ENCODE results near the gene ADAMTS12. TPM values are rescaled to one million over a fixed set of nuclear protein-coding genes. Genes with fewer than 3 reads are reported as not detected.

ADAMTS12 gene
- total and polyA plus RNA-seq, 2 of the 8 experiments (the other 6 are each of a cell fraction or from before 2014, with no cell fraction given): 6.4 to 12.8 TPM

DNA sequence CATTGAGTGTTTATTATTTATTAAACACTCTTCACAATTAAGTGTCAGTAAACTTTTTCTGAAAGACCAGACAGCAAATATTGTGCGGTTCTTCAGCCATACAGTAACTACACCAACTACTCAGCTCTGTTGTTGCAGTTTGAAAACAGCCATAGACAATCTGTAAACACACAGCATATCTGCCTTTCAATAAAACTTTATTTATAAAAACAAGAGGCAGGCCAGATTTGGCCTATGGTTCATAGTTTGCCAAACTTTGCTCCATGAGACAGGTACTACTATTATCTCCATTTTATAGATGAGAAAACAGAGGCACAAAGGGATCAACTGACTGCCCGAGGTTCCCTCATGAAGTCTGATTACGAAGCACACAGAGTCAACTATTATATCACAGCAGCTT, 11.5 kb downstream of the ADAMTS12 start:
- Histone ChIP-seq H3K4me1 (replicated peaks in 1 of 4; ENCODE audit: control insufficient read depth in 3 of 4, insufficient read depth in 4 of 4, low read length in 3 of 4) (peaks cover 0 to 4% (median 1%) of the 10 kb centered on the region in 4 experiments; a peak in 3 of 7 replicates), H3K56ac (replicated peaks; ENCODE audit: insufficient read length, low read depth, low read length) (no peak overlapping the region), H3K4me3 (ENCODE audit: extremely low read depth in 1 of 4, insufficient read depth in 2 of 4, low read depth in 3 of 4, low read length in 4 of 4) (no peak overlapping the region), H4K20me1 (replicated peaks in 1 of 2; ENCODE audit: control insufficient read depth in 1 of 2, insufficient read depth in 2 of 2, low read length in 2 of 2) (no peaks in the 10 kb centered on the region), H2BK20ac (ENCODE audit: low read length) (no peak overlapping the region), H3K9ac (replicated peaks in 1 of 4; ENCODE audit: extremely low read depth in 1 of 4, low read depth in 3 of 4, low read length in 3 of 4) (no peak overlapping the region), H3K23ac (ENCODE audit: insufficient read length) (no peak overlapping the region), H3K36me3 (ENCODE audit: control insufficient read depth in 2 of 4, insufficient read depth in 4 of 4, low read length in 3 of 4) (no peaks in the 10 kb centered on the region; a peak in 1 of 8 replicates), H3K79me2 (ENCODE audit: control insufficient read depth in 1 of 2, insufficient read depth in 2 of 2, low read length in 2 of 2) (peaks cover 0 to 7% of the 10 kb centered on the region in 2 experiments; a peak in 3 of 4 replicates), H3K14ac (ENCODE audit: insufficient read length) (no peak overlapping the region), H4K91ac (replicated peaks; ENCODE audit: insufficient read length, low read length) (no peak overlapping the region), H3K23me2 (ENCODE audit: low read depth, low read length) (no peaks in the 10 kb centered on the region), H2BK15ac (ENCODE audit: low read length) (no peak overlapping the region), H2BK12ac (ENCODE audit: low read depth, low read length) (no peak overlapping the region), H2AFZ (ENCODE audit: low read length) (no peak overlapping the region), H2AK5ac (ENCODE audit: low read depth, low read length) (no peak overlapping the region), H4K5ac (ENCODE audit: insufficient read length, low read depth, low read length) (no peak overlapping the region), H3K27ac (ENCODE audit: low read depth, low read length) (no peak overlapping the region), H3K79me1 (ENCODE audit: low read depth, low read length) (peaks cover 4% of the 10 kb centered on the region), H2BK120ac (replicated peaks; ENCODE audit: low read depth, low read length) (no peak overlapping the region), H4K8ac (ENCODE audit: extremely low read depth, insufficient read depth, low read length) (no peak overlapping the region), H3K9me3 (ENCODE audit: insufficient read depth in 2 of 2, low read depth in 1 of 2, low read length in 1 of 2) (0 out of 4 replicates have a peak, but pooled peaks cover 0 to 2% of the 10 kb centered on the region in 2 experiments), H3K18ac (ENCODE audit: extremely low read depth, low read length) (no peak overlapping the region), H2BK5ac (ENCODE audit: low read depth, low read length) (no peak overlapping the region), H3K4me2 (ENCODE audit: insufficient read depth in 1 of 2, low read depth in 2 of 2, low read length in 2 of 2) (no peak overlapping the region), H3K27me3 (replicated peaks in 1 of 4; ENCODE audit: control insufficient read depth in 3 of 4, extremely low read depth in 1 of 4, insufficient read depth in 3 of 4, low read length in 3 of 4) (no peaks in the 10 kb centered on the region), H3K4ac (replicated peaks; ENCODE audit: insufficient read length, low read depth, low read length) (no peak overlapping the region)
- POLR2A ChIA-PET (ENCODE audit: partially characterized antibody): interaction anchor here (1.4 to 1.8 kb wide), 2 partner anchors 10 to 15 kb away, joined by 4 to 5 read pairs; no protein-coding TSS in a partner anchor
- no peak for TF ChIP-seq YY1 (IDR thresholded peaks at IDR 0.05; ENCODE audit: low read depth, low read length)
- CTCF ChIA-PET (ENCODE audit: partially characterized antibody): interaction anchor here (1.5 kb wide), 1 partner anchor 10 kb away, joined by 3 read pairs; no protein-coding TSS in a partner anchor
- DNase-seq (ENCODE audit: low read depth in 1 of 2, low spot score in 2 of 2): no peak
- 96% methylated on average over 3 of the region's 3 CpGs; no CpG with 5 or more reads in 1 of the 2 experiments for WGBS, 2 experiments (ENCODE audit: extremely low coverage in 1 of 2, insufficient coverage in 1 of 2, insufficient read length in 1 of 2, insufficient replicate concordance in 2 of 2, low coverage in 1 of 2, low lambda C conversion rate in 2 of 2, missing lambda C conversion rate in 1 of 2)
- FAIRE-seq: no peak

All from H1 (cell line).